RPMI7951 (cell line): ENCODE measurements around the gene AP3S1. TPM values are rescaled to one million over a fixed set of nuclear protein-coding genes. Genes with fewer than 3 reads are reported as not detected.
"Not testable (repeated sequence)": the region's sequence is repeated elsewhere in the genome, so short reads cannot be mapped to it uniquely, and the experiment has no call there.

Experiments used
- DNase-seq: peaks from one replicate; pipeline ENCODE4 v3.0.0-alpha.2; 2012; ENCODE audit warnings: low read depth
- total RNA-seq: library from RNA; depleted of rRNA; stranded (reverse); fragments of >200 nt; shearing (Covaris generic); gene quantifications from 2 replicates; pipeline ENCODE4 v1.2.3, GENCODE V29; 2014; rRNA removed

Gene AP3S1
- total RNA-seq: 132 and 135 TPM in 2 replicates

DNA sequence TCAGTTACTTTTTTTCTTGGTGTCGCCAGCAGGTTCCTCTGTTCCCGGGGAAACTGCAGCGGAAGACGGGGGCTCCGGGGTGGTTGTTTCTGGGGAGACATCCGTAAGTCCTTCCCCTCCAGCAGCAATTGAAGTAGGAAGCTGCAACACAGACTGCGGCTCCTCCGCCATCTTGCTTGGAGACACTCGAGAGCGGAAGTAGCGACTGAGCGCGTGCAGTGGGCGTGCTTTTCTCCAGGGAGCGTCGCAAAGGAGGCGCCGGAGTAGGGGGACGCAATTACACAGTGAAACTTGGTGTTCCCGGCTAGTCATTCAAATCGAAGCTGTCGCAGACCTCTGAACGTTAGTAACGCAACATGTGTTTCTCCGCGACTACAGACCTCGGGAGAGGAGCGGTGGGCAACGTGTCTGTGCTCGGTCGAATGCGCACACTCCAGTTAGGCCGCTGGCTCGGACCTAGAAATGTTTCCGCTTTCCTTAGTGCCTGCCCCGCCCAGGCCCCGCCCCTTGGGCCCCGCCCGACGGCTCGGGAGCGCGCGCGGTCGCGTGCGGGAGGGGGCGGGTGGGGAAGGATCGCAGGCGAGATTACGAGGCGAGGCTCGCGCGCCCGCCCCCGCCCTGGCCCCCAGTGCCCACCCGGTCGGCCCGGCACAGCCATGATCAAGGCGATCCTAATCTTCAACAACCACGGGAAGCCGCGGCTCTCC, at the start of gene AP3S1, which contains the start of gene ATG12:
TSS of gene AP3S1 (plus strand) at position 554 of the 707 bp plus-strand sequence. CDS start at position 657, 103 bp downstream.
TSS of gene ATG12 (minus strand) at position 184 of the 707 bp plus-strand sequence. CDS start at position 171, 13 bp downstream.
- peak; percentile 89 for DNase-seq

DNA sequence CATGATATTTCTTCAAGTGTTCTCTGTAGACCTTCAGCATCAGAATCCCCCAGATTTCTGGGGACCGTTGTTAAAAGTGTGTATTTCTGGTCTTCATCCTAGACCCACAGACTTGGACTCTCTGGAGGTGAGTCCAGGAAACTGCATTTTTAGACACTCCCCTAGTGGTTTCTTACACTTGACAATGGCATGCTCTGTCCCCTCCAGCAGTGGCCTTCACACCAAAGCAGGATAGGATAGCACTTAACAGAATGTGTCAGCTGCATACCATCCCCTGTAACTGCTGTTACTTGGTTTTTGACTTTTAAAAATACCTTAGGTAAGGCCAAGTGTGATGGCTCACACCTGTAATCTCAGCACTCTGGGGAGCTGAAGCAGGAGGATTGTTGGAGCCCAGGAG, 46.0 kb upstream of the AP3S1 start:
- no peak for DNase-seq

DNA sequence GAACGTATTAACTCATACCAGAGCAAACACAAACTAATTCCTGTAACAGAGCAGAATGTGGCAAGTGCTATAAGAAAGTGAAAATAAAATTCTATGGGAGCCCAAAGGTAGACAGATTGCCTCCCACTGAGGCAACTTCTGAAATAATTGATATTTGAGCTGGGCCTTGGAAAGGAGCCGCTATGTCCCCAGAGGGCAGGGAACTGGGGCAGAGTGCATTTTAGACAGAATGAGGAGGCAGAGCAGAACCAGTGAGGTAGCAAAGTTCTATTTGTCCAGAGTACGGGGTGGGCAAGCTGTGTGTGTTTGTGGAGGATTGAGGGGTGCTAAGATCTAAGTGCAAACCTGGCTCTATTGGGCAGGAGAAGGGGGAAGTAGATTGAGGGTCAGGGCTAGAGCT, 45.1 kb upstream of the AP3S1 start:
- DNase-seq: no peak

DNA sequence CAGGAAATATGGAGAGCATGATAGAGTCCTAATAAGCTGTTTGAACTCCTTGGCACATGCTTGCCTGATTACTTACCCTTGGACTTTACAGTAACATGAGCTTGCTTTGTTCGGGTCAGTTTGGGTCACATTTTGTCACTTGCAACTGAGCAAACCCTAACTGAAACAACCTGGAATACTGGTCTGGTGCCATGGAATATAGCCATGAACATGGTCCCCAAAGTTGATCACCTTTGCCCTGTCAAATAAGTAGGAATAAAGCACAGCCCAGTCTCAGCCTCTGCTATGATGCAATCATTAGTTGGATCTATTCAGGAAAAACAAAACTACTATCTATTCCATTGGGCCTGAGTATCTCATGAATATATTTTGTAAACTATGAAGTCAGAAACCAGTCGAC, 43.5 kb upstream of the AP3S1 start:
- DNase-seq: no peak

DNA sequence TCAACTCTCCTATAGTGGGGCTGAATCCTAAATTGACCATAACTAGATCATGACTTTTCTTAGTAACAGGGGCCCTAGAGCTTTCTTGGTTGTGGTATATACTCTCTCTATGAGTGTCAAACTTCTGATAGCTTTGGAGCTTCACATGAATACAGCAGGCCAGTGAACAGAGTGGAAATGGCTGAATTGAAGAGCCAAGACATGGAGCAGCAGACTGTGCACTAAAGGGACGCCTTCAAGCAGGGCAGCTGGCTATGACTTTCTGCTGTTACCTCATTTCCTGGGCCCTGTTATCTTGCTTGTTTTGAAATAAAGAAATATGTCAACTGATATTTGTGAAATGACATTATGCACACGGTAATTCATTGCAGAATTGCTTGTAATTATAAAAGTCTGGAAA, 41.6 kb upstream of the AP3S1 start:
- no peak for DNase-seq

DNA sequence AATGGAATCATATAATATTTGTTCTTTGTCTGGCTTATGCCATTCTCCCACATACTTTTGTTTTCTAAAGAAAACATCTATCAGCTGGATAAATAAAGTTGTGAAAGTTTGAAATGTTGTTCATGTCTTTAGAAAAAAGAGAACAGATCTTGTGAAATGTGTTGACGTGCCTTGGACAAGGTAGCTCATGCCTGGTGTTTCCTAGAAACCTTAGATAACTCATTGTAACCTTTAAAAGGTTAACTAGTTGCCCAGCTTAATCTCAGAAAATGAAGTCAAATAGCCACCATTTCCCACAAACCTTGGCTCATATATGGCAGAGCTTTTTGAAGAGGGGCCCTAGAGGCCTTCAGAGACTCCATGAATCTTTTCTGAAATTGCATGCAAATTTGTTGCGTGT, 40.6 kb upstream of the AP3S1 start:
- no peak for DNase-seq

DNA sequence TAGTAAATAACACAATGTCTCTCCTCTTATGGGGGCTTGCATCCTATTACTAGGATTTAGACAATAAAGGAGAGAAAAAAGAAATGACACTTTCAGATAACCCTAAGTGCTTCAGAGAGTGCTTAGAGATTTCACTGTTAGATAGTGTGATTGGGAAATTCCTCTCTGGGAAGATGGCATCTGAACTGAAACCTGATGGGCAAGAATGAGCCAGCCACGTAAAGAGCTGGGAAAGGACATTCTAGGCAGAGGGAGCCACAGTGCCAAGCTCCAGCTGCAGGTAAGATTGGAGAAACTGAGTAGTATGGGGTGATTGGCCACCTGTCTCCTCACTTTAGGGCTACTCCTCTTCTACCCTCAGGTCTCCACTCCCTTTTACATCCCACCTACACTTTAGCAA, 39.8 kb upstream of the AP3S1 start:
- no peak for DNase-seq

DNA sequence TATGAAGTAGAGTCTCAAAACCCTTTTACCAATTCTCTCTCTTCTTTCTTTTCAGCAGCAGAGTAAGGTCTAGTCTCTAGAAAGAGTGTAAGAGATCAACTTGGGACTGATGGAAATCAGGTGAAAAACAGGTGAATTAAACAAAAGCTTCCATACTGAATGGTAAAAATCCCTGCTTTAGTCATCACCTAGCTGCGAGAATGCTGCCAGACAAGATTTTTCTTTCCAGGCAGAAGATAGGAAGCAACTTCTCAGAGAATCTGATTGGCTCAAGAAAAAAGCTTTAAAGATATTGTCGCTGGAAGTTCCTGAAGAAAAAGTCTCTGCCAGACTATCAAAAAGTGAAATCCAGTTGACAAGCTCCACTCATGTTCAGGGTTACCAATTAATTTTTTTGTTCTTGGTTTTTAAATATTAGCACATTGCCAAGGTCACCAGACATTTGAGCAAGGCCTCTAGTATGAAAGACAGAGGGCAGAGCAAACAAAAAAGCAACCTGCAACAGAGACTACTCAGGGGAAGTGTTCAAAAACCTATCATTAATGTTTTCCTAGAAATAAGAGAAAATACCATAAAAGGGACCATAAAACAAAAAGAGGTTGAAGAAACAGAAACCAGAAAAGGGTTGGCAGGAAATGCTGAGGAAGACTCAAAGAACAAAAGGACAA, 34.6 kb upstream of the AP3S1 start:
- no peak for DNase-seq

DNA sequence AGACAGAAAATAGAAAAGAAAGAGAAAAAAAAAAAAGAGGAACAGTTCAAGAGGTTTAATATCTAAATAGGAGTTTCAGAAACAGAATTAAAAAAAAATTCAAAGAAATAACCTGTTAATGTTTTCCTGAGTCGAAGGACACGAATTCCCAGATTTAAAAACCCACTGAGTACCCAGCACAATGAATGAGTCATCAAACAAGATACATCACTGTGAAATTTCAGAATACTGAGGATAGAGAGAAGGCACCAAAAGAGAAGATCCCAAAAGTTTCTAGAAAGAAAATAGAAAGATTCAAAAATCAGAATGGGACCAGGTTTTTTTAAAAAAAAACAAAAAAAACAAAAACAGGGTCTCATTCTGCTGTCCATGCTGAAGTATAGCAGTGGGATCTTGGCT, 34.1 kb upstream of the AP3S1 start:
- no peak for DNase-seq

DNA sequence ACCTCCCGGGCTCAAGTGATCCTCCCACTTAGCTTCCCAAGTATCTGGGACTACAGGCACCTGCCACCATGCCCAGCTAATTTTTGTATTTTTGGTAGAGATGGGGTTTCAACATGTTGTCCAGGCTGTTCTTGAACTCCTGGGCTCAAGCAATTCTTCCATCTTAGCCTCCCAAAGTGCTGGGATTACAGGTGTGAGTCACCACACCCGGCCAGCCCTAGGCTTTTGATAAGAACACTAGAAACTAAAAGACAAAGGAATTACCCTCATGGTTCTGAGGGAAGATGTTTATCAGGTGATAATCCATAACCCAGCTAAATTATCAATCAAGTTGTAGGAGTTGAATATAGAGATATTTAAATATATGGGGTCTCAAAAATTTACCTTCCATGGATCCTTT, 33.7 kb upstream of the AP3S1 start:
- DNase-seq: not testable (repeated sequence)

DNA sequence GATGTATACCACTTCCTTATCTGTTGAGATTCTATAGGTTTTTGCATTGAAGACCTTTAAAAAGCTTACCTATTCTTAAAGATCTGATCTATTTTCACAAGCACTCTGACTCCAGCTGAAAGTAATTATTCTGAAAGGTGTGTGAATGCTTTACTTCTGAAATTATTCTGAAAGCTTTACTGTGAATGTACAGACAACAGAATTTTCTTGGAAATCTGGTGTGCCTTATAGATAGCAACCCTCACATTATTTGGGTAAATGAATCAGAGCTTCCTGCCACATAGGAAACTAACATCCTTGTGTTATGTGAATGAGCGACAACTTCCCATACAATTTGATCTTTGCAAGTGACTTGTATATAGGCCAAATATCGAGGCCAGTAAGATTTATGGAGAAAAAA, 31.8 kb upstream of the AP3S1 start:
- DNase-seq: no peak

DNA sequence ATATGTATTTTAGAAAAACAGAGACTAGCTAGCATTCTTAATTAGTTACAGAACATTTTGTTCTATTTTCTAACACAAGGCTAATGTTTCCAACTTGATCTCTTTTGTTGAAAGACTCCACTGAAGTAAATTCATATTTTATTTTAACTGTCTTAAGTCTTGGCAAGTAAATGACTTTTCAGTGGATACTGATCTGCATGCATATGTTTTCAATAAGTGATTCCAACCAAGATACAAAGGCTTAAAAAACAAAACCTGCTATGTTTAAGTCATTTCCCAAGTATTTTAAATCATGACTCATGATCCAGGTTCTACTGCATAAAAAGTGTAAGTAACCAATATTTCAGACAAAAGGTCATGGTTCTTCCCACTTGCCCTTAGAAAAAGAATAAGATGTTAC, 31.0 kb upstream of the AP3S1 start:
- peak; percentile 10 for DNase-seq

DNA sequence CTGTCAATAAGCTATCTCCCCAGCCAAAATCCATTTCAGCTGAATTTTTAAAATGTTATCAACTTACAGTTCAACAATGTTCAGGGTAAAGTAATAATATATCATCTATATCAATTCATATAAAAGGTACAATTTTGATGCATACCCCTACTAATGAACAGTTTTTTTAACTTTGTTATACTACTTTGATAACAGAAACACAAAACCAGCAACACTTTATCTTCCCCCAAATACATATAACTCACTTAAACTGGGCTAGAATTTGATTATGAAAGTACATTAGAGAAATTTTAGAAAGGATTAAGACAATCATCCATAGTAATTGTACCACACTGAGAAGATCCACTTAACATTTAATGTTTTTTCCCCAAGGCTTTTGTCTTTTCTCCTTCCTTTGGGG, 30.3 kb upstream of the AP3S1 start:
- no peak for DNase-seq

DNA sequence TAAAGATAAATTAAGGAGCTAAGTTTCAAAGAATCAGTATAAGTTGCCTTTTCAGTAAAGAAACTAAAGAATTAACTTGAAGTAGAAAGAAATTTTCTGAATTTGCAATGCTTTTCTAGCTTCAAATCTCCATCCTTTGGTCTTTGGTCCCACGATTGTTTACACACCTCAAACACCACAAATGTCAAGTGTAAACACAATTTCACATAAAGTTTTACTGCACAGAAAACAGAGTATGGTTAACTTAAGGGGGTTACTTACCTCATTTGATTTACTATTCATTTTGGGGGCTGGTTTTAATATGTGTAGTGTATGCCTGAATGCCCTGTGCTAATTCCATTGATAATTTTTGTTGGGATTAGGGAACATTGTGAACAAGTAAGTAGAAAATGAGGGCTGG, 29.4 kb upstream of the AP3S1 start:
- DNase-seq: no peak

DNA sequence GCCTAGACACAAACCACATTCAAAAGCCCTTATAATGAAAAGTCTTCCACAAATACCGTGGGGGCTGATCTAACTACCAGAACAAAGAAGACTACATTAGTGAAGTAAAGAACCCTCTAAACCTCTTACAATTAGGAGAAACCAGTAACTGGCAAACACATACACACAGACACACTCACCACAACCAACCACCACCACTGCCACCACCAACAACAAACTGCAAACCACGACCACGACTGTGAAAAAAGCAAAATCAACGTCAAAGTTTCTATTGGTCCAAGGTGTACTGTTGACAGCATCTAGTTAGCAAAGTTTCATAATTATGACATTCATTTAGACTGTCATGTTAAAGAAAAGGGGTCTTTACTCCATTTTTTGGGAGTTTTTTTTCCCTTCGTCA, 28.0 kb upstream of the AP3S1 start:
- DNase-seq: no peak

DNA sequence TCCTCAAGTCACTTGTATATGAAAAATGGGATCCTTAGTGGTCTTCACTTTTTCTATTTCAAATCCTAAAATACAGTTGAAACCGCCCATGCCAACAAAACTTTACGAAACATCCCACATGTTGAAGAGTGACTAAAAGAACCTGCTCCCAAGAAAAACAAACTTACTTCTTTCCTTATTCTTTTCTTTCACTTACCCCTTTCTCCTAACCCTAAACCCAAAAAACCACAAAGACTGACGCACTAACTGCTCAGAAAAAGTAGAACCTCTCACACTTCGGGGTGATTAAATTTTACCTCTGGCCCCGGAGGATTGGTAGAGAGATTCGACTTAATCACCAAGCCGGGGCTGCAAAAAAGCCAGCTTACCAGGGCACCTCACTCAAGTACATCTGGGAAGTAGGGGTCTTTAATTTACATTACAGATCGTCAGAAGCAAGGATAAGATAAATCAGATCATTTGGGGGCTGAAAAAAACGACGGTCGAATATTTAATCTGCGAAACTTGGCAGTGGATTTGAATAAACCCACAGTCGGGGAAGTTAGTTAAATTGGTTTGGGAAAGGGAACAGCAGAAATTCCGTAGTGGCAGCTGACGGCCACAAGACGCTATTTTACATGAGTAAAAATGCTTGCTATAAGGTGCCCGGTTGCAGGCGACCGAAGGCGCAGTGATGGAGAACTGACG, 26.6 kb upstream of the AP3S1 start:
- no peak for DNase-seq

DNA sequence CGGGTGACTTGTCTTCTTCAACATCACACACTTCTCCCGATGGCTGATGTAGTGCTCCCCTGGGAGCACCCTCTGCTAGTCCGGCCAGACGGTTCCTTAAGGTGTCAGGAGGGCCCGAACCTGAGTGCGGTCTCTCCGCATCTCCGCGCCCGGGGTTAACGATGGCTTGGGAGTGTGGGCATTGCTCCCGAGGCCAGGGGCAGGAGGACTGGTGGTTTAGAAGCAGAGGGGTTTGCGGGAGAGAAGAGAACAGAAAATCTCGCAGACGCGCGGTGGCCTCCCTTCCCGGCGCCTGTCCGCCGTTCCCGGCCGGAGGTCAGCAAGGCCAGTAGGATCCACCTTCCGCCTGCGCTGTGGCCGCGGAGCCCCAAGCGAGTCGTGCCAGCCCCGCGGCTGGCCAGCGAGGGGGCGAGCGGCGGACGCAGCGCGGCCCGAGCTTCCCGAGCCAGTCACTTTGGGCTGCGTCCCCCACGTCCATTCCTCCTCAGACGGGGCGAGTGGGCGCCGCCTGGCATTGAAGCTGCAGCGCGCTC, 26.0 kb upstream of the AP3S1 start:
- DNase-seq: no peak

DNA sequence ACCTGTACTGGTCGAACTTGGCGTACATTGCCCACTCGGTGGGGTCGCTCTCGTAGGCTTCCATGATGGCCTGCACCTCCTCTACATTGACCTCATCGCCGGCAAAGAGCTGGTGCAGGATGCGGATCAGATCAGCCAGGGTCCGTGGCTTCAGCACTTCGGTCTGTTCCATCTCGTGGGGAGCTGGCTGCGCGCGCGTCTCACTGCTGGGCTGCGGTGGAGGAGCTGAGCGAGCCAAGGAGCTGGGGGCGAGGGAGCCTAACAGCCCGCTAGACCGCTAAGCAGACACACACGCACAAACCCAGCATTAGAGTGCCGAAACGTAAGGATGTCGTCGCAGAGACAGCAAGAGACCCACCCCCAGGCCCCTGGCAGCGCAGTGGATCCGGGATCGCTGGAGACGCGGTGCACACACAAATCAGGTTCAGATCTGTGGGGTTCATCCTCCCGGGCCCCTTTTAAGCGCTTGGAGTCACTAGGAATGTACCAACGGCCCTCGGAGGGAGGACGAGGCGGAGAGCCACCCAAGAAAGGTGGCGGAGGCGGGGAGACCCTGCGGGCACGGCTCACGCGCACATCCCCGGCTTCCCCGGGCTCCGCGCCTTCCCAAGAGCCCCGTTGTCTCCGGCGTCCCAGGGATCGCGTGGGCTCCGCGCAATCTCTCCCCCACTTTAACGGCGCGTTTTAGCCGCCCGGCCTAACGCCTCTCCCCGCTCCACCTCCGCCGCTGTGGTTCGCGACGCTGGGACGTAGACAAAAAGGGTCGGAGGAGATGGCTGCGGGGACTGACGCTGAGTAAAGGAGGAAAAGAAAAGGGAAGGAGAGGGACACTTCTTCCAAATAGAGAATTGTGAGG, 25.3 kb upstream of the AP3S1 start, which contains the start of gene CDO1:
TSS of gene CDO1 (minus strand) at position 434 of the 856 bp plus-strand sequence. CDS start at position 172, 262 bp downstream.
- peak; percentile 52 for DNase-seq

DNA sequence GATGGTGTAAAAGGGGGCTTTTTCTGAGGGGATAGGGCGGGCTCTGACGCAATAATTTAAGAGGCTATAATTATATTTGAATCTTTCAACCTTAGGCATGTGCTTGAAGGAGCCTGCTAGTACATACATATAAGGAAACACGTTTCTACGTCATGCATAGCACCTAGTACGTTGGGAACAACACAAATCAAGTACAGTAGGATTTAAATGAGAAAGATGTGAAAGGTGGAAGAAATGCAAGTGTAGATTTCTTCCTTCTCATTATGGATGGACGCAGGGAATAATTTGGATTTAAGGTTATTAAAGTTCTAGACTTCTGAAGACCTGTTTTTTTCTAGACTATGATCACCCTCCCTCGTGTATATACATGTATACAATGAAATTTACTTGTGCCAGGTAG, 24.3 kb upstream of the AP3S1 start:
- DNase-seq: no peak

DNA sequence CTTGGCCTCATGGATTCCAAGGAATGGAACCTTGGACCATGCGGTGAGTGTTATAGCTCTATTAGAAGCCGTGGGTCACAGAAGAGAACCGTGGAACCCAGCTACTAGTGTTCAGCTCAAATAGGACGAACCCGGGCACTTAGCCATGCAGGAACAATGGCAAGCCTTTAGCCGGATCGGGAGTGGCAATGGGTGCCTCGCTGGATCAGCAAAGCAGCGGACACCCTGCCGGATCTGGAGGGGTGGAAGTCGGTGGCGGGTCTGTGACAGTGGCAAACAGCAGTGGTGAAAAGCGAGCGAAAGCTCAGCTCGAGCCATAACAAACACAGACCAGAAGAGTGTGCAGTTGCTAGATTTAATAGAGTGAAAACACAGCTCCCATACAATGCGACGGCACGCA, 22.9 kb upstream of the AP3S1 start:
- no peak for DNase-seq

DNA sequence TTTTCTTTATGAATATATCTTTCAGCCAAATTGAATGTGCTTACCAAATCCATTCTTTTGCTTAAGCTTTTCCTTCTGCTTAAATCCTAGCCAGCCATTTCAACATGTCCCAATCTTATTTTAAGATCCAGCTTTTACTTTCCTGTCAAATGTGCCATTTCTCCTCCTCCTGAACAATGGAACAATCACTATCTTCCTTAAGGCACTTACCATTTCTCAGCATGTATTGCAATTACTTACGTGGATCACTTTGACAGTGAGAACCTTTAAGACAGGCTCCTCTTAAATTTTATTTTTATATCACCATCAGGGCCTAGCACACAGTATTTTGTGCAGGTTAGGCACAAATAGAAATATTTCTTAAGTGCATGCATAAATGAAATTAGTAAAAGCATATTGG, 20.9 kb upstream of the AP3S1 start:
- no peak for DNase-seq

DNA sequence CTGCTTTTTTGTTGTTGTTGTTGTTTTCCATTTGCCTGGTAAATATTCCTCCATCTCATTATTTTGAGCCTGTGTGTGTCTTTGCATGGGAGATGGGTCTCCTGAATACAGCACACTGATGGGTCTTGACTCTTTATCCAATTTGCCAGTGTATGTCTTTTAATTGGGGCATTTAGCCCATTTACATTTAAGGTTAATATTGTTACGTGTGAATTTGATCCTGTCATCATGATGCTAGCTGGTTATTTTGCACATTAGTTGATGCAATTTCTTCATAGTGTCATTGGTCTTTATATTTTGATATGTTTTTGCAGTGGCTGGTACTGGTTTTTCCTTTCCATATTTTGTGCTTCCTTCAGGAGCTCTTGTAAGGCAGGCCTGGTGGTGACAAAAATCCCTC, 16.8 kb upstream of the AP3S1 start:
- DNase-seq: not testable (repeated sequence)
